K562 (cell line): Measurements from ENCODE around the gene CXCR6. TPM values are rescaled to one million over a fixed set of nuclear protein-coding genes. Genes with fewer than 3 reads are reported as not detected.

Source experiments
- FOXO4 ChIP-seq: fragments of 450-650 bp; formaldehyde crosslinking; IDR thresholded peaks from 2 replicates; pipeline ENCODE4 v1.4.0; 2020; ENCODE audit warnings: mild to moderate bottlenecking, moderate library complexity
- HNRNPK ChIP-seq: fragments of 200-400 bp; formaldehyde crosslinking; IDR thresholded peaks from one replicate; pipeline ENCODE4 v1.6.1; 2018; ENCODE audit warnings: mild to moderate bottlenecking, low read depth, low read length; ENCODE audit not compliant: poor library complexity, severe bottlenecking
- POLR2H ChIP-seq: IDR thresholded peaks from 2 replicates; pipeline ENCODE4 v1.6.1; 2016; ENCODE audit warnings: missing genetic modification characterization, low read depth, mild to moderate bottlenecking, control low read depth, missing compliant biosample characterization, moderate library complexity
- SAP30 ChIP-seq: fragments of 200-600 bp; sonication (generic); IDR thresholded peaks from 2 replicates; pipeline ENCODE4 v1.6.1; 2012; ENCODE audit warnings: borderline replicate concordance, low read depth, mild to moderate bottlenecking, moderate library complexity, low read length, control low read depth, inconsistent platforms; ENCODE audit not compliant: insufficient read depth, poor library complexity, severe bottlenecking
- TSC22D4 ChIP-seq: fragments of 450-650 bp; IDR thresholded peaks from 2 replicates; pipeline ENCODE4 v1.6.1; 2016; ENCODE audit warnings: missing genetic modification characterization, missing biosample characterization, control low read depth
- ZNF785 ChIP-seq: fragments of 250-450 bp; sonication (Bioruptor Pico); IDR thresholded peaks from 2 replicates; pipeline ENCODE4 v1.4.0; 2020; ENCODE audit warnings: mild to moderate bottlenecking
- polyA plus RNA-seq, 8 experiments: library from polyadenylated mRNA; depleted of rRNA in 4 of 8; stranded (reverse) in 5 of 8; unstranded in 3 of 8; fragments of >200 nt; fragmentation: Nextera tagmentation in 2 of 8; fragmentation: Illumina TruSeq in 1 of 8; extraction: Ambion mirVana in 2 of 8; extraction: Trizol in 1 of 8; gene quantifications; 2 replicates each; pipeline versions ENCODE4 v1.2.1 to v1.2.3, GENCODE V29; 2011 to 2014; ENCODE audit warnings: inconsistent platforms in 1 of 8, missing spikeins in 1 of 8
- total RNA-seq, 7 experiments: library from RNA; depleted of rRNA in 6 of 7; stranded (reverse); fragments of >200 nt in 6 of 7; fragmentation: Illumina TruSeq in 2 of 7; extraction: Trizol in 2 of 7; gene quantifications; 2 replicates each; pipeline versions ENCODE4 v1.2.1 to v1.2.3, GENCODE V29; 2011 to 2021; ENCODE audit warnings: low replicate concordance in 1 of 7
- TF ChIP-seq, protein P1 (sequence below): fragments of 450-650 bp; formaldehyde crosslinking; IDR thresholded peaks from 2 replicates; pipeline ENCODE4 v1.4.0; 2020; ENCODE audit warnings: mild to moderate bottlenecking, mixed read lengths

Gene CXCR6
- total and polyA plus RNA-seq, 9 of the 15 experiments (the other 6 are each of a cell fraction or from before 2014, with no cell fraction given) = 0.28 TPM; not detected in 8

DNA sequence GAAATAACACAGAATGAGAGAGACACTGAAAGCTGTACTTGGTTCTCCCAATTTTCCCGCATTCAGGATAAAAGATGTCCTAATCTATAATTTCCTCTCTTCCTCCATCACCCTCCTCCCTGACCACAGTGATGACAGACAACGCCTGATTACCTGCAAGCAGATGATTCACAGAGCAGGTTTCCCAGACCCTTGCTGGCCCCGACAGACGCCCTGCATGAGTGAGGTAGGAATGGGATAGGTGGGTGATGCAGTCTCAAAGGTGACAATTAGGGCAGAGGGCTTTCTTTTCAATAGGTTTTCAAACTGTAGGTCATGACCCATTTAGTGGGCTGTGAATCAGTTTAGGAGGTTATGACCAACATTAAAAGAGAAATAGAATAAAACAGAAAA is 5.2 kb upstream of the CXCR6 start (continued):
- no peak for TF ChIP-seq FOXO4 (CRISPR knock-in tag)
- no peak for TF ChIP-seq HNRNPK
- TF ChIP-seq POLR2H = no peak
- TF ChIP-seq TSC22D4 (tag) = no peak
- TF ChIP-seq SAP30 = no peak
- TF ChIP-seq, protein P1, sequence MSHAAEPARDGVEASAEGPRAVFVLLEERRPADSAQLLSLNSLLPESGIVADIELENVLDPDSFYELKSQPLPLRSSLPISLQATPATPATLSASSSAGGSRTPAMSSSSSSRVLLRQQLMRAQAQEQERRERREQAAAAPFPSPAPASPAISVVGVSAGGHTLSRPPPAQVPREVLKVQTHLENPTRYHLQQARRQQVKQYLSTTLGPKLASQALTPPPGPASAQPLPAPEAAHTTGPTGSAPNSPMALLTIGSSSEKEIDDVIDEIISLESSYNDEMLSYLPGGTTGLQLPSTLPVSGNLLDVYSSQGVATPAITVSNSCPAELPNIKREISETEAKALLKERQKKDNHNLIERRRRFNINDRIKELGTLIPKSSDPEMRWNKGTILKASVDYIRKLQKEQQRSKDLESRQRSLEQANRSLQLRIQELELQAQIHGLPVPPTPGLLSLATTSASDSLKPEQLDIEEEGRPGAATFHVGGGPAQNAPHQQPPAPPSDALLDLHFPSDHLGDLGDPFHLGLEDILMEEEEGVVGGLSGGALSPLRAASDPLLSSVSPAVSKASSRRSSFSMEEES (CRISPR knock-in tag) = no peak
- TF ChIP-seq ZNF785 (CRISPR knock-in tag) = no peak
- TF ChIP-seq, all 486 proteins: peak for 0
